Measurements from ENCODE around the gene OR10H3.

- TF ChIP-seq POLR2A (IDR thresholded peaks at IDR 0.05), result no peak
- TF ChIP-seq CTCF (IDR thresholded peaks at IDR 0.05), result no peak
Observed at GRCh38 chr19:15733895-15734294, 3.9 kb upstream of the OR10H3 start.
